Astrocyte of the cerebellum (primary cell): Measurements from ENCODE around the gene PTCD2.
A peak's percentile ranks its signal among the peaks of the same experiment; 100 is the strongest.

Source experiments
- DNase-seq: peaks from one replicate; pipeline ENCODE4 v3.0.0-alpha.2; 2011; ENCODE audit warnings: low read depth
- H3K4me3 ChIP-seq: 2 replicates; pipeline ENCODE4 v1.5.1; 2011; ENCODE audit warnings: mild to moderate bottlenecking, low read depth, low read length, moderate library complexity
- in situ Hi-C: cut with HindIII; loops from 2 replicates; pipeline ENCODE4 v1.10.0; 2017; ENCODE audit warnings: low sequenced_read_pairs
- TF ChIP-seq, protein P1 (sequence below): IDR thresholded peaks from 2 replicates; pipeline ENCODE4 v1.5.1; 2012; ENCODE audit warnings: low read length, low read depth, moderate library complexity, mild to moderate bottlenecking; ENCODE audit errors: missing control alignments

PTCD2 gene

DNA sequence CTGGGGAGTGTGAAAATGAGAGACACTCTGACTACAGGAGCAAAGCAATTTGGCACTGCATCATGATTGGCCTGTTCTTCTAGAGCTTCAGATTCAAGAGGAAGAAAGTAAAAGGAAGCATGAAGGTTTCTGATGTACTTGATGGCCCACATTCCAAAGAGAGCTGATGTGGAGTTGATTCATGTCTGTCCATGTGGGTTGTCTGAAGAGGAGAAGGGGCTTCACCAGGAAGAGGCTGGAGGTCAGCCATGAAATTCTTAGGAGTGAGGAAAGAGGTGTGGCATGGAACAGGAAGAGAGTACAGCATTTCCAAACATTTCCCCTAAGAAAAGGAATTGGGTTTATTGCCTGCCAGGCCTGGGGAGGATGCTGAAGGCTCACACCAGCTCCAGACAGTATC lies 70.7 kb downstream of the PTCD2 start:
- no peak for DNase-seq
- in situ Hi-C loops, result no loop called here
- H3K4me3 ChIP-seq, result no peak overlapping the region
- TF ChIP-seq, protein P1, sequence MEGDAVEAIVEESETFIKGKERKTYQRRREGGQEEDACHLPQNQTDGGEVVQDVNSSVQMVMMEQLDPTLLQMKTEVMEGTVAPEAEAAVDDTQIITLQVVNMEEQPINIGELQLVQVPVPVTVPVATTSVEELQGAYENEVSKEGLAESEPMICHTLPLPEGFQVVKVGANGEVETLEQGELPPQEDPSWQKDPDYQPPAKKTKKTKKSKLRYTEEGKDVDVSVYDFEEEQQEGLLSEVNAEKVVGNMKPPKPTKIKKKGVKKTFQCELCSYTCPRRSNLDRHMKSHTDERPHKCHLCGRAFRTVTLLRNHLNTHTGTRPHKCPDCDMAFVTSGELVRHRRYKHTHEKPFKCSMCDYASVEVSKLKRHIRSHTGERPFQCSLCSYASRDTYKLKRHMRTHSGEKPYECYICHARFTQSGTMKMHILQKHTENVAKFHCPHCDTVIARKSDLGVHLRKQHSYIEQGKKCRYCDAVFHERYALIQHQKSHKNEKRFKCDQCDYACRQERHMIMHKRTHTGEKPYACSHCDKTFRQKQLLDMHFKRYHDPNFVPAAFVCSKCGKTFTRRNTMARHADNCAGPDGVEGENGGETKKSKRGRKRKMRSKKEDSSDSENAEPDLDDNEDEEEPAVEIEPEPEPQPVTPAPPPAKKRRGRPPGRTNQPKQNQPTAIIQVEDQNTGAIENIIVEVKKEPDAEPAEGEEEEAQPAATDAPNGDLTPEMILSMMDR, result no peak

DNA sequence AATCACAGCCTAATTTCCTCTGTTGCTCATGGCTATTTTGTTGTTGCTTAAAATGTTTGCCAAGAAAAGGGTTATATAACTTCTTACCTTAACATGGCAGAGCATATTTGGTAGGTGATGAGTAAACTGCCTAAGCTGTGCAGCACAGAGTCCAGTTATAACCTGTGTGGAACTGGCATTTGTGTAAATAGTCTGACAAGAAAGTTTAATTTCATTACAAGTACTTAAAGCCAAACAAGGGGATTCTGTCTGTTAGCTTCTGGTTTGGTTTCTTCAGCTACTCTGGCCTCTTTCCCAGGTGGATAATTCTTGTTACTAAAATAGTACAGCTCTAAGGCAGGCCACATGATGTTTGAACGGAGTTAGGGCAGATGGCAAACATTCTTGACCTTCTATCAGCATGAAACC lies 72.2 kb downstream of the PTCD2 start:
- in situ Hi-C loops, result no loop called here
- DNase-seq, result no peak
- H3K4me3 ChIP-seq, result no peak overlapping the region
- TF ChIP-seq, protein P1, result no peak

DNA sequence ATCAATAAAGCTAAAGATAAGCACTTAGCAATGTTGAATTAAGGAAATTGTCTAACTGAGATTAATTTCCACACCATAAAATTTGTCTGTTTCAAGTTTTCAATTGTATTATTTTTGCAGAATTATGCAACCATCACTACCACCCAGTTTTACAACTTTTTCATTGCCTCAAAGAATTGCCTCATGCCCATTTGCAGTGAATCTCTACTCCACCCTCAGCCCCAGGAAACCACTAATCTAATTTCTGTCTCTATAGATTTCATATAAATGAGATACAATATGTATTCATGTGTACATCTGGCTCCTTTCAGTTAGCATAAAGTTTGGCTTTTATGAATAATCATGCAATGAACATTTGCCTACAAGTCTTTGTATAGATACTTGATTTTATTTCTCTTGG lies 72.9 kb downstream of the PTCD2 start:
- no peak for DNase-seq
- H3K4me3 ChIP-seq, result no peak overlapping the region
- TF ChIP-seq, protein P1, result no peak
- in situ Hi-C loops, result no loop called here

DNA sequence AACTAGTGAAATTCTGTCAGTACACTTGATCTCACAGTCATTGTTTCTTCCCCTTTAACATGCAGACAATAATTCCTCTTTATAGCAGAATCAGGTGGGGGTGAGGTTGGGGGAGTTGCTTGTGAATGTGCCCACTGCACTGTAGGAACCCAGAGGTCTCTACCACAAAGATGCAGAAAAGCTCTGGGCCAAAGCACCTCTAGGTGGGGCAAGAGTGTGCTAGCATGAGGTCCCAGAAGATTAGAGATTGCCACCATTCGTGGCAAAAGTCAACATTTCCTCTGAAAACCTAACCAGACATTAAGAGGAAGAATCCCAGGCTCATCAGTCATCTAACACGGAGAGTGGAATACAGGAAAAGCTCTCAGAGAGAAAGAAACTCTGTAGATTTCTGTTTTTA lies 74.5 kb downstream of the PTCD2 start:
- TF ChIP-seq, protein P1, result peak; percentile 19
- DNase-seq, result no peak
- in situ Hi-C loops, result loop anchor here (5.0 kb wide), 1 partner anchor 38 kb away; no protein-coding TSS in a partner anchor
- no peak overlapping the region for H3K4me3 ChIP-seq

DNA sequence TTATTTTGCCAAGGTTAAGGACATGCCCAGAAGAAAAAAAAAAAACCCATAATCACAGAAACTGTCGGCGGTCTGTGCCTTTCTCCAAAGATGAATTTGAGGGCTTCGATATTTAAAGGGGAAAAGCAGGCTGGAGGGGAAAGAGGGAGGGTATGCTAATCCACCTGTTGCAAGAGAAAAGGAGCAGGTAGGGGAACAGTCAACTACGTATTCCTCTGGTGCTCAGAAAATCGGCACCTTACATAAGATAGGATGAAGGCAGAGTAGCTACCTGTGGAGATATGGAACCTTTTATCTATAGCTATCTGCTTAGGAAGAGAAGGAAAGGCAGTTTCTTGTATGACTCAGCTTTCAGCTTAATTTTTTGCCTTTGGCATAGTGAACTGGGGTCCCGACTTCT lies 77.7 kb downstream of the PTCD2 start:
- in situ Hi-C loops, result loop anchor here (5.0 kb wide), 1 partner anchor 34 kb away; no protein-coding TSS in a partner anchor
- no peak for DNase-seq
- H3K4me3 ChIP-seq, result no peak overlapping the region
- TF ChIP-seq, protein P1, result no peak

DNA sequence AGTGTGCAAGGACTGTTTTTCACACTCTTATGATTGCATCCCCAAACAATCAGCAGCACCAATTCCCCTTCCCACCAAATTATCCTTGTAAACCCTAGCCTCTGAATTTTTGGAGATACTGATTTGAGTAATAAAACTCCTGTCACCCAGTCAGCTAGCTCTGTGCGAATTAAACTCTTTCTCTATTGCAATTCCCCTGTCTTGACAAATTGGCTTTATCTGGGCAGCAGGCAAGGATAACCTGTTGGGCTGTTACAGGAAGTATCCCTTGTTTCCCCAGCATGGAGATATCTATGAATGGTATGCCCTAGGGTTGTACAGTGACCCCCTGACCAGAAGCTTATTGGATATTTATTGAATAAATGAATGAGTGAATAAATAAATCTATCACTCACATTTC lies 80.8 kb downstream of the PTCD2 start:
- TF ChIP-seq, protein P1, result no peak
- DNase-seq, result no peak
- no peak overlapping the region for H3K4me3 ChIP-seq
- in situ Hi-C loops, result no loop called here
